GM20000 (cell line): ENCODE measurements around the gene DENND1A.

Experiments
- DNase-seq: peaks from one replicate; pipeline ENCODE4 v3.0.0; 2012; ENCODE audit warnings: low spot score
- TF ChIP-seq, protein P1 (sequence below): IDR thresholded peaks from 2 replicates; pipeline ENCODE4 v1.5.1; 2012; ENCODE audit warnings: mild to moderate bottlenecking, control low read depth; ENCODE audit errors: extremely low read depth, missing control alignments

Gene DENND1A

DNA sequence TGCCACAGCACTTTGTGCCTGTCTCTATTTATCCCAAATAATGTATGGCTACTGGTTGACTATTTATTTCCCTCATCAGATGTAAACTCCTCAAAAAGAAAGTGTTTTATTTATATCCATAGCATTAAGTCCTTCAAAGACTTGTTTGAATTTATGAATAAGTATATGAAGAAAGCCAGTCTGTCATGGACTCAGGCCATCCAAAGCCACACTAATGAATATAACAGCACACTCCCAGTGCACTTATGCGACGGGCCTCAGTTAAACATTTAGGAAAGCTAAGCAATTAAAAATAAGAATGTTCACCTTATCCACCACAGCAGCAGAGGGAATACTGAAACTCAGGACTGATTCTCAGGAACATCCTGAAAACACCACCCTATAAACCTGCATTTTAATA lies 77.5 kb downstream of the DENND1A start:
- DNase-seq, result no peak
- TF ChIP-seq, protein P1, sequence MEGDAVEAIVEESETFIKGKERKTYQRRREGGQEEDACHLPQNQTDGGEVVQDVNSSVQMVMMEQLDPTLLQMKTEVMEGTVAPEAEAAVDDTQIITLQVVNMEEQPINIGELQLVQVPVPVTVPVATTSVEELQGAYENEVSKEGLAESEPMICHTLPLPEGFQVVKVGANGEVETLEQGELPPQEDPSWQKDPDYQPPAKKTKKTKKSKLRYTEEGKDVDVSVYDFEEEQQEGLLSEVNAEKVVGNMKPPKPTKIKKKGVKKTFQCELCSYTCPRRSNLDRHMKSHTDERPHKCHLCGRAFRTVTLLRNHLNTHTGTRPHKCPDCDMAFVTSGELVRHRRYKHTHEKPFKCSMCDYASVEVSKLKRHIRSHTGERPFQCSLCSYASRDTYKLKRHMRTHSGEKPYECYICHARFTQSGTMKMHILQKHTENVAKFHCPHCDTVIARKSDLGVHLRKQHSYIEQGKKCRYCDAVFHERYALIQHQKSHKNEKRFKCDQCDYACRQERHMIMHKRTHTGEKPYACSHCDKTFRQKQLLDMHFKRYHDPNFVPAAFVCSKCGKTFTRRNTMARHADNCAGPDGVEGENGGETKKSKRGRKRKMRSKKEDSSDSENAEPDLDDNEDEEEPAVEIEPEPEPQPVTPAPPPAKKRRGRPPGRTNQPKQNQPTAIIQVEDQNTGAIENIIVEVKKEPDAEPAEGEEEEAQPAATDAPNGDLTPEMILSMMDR, result no peak

DNA sequence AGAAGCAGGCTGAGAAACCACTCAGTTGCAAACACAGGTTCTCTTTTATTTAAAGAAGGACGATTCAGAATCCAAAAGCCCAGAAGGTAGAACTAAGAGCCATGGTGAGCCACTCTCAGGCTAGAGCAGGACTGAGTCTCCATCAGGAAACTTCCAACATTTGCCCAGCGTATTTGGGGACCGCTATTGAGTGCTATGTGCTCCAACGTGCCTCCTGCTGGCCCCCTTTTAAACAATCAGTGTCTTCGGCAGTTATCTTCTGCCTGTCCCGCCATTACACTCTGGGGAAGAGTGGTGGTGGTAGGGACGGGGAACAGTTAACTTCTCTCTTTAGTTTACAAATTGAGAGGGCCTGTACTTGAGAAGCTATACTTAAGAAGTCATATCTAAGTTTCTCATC lies 78.1 kb downstream of the DENND1A start:
- no peak for DNase-seq
- TF ChIP-seq, protein P1, result no peak

GRCh38 chr9:123848447-123849085 lies 81.4 kb downstream of the DENND1A start:
- TF ChIP-seq, protein P1, result no peak
- DNase-seq, result no peak

- no peak for DNase-seq
- TF ChIP-seq, protein P1, result no peak
These were observed 83.0 kb downstream of the DENND1A start for GRCh38 chr9:123846966-123847365.

GRCh38 chr9:123843703-123844102 lies 86.2 kb downstream of the DENND1A start:
- DNase-seq, result no peak
- TF ChIP-seq, protein P1, result no peak

GRCh38 chr9:123835821-123836220 lies 94.1 kb downstream of the DENND1A start:
- no peak for DNase-seq
- TF ChIP-seq, protein P1, result no peak

DNA sequence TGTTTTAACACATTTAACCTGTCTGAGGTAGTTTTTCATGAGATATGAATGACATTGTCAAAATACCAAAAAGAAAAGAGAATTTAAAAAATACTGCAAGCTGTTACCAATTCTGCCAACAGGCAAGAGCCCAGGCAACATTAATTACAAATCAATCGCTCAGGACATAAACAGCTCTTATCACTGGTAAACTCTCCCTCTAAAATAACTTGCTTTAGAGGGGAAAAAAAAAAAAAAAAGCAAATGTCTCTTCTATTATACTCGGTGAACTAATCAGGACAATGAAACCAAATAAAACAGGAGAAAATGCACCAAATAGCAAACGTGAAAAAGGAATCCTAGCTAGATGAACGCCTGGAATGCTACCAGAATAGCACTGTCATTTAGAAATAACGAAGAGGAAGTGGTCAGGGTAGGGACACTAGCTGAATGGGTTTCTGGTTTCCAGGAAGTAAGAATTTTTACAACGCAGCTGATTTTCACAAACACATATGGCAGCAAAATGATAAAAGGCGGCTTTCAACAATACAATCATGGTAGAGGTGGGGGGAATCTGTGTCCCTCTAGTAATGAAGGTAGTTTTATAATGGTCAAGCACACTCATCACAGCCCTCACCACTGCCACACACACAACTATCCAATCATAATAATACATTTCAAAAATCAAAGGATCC lies 94.9 kb downstream of the DENND1A start:
- peak; percentile 32 for DNase-seq
- TF ChIP-seq, protein P1, result no peak
